ENCODE results near the gene C11orf71. TPM values are rescaled to one million over a fixed set of nuclear protein-coding genes. Genes with fewer than 3 reads are reported as not detected.

C11orf71 gene
- 1.3 and 2.9 TPM in 2 replicates for total RNA-seq

GRCh38 chr11:114400216-114400914, at the start of gene C11orf71, which contains the start of gene RBM7:
C11orf71 (minus strand) TSS chr11:114400511; CDS start chr11:114400331, 180 bp downstream.
RBM7 (plus strand) TSS chr11:114400666; CDS start chr11:114400672, 6 bp downstream.

GRCh38 chr11:114439229-114440120, 39.2 kb upstream of the C11orf71 start, which contains the start of gene REXO2:
REXO2 (plus strand) TSS chr11:114439467; CDS start chr11:114439529, 62 bp downstream.

Other genes with a start within 250 kb of the C11orf71 start
- 466 and 821 TPM in 2 replicates for gene NNMT, start 104.1 kb downstream of the C11orf71 start, total RNA-seq
- 20.4 and 34.7 TPM in 2 replicates for gene RBM7, start 155 bp upstream of the C11orf71 start, total RNA-seq
- gene REXO2, start 39.0 kb upstream of the C11orf71 start, total RNA-seq = 255 and 270 TPM in 2 replicates
- not detected in 2 replicates for gene NXPE1, start 159.4 kb upstream of the C11orf71 start, total RNA-seq
- not detected in 2 replicates for gene NXPE4, start 195.3 kb upstream of the C11orf71 start, total RNA-seq